IPS-NIHi11 (cell line): ENCODE measurements around the gene KISS1R.

ENCODE experiments used
- DNase-seq: peaks from one replicate; pipeline ENCODE4 v3.0.0; 2012; ENCODE audit warnings: mixed read lengths, low spot score

Gene KISS1R

GRCh38 chr19:938233-938923 is 21.2 kb downstream of the KISS1R start:
- no peak for DNase-seq

- DNase-seq = no peak
Observed at GRCh38 chr19:939439-939838, 22.3 kb downstream of the KISS1R start.

GRCh38 chr19:939922-940321 is 22.8 kb downstream of the KISS1R start:
- DNase-seq = no peak

- DNase-seq = no peak
Observed at GRCh38 chr19:940591-941291, 23.6 kb downstream of the KISS1R start.

- DNase-seq = no peak
Observed at GRCh38 chr19:941292-942132, 24.4 kb downstream of the KISS1R start.

- DNase-seq = no peak
Observed at GRCh38 chr19:942133-942645, 25.1 kb downstream of the KISS1R start.

GRCh38 chr19:943551-944170 is 26.5 kb downstream of the KISS1R start:
- no peak for DNase-seq

- no peak for DNase-seq
Observed at GRCh38 chr19:944171-944567, 27.0 kb downstream of the KISS1R start.

GRCh38 chr19:944663-945241 is 27.6 kb downstream of the KISS1R start:
- no peak for DNase-seq

GRCh38 chr19:945401-946252 is 28.5 kb downstream of the KISS1R start:
- DNase-seq = no peak

GRCh38 chr19:947090-947706 is 30.1 kb downstream of the KISS1R start:
- DNase-seq = no peak

GRCh38 chr19:947707-948539 is 30.8 kb downstream of the KISS1R start:
- no peak for DNase-seq

GRCh38 chr19:948842-949496 is 31.8 kb downstream of the KISS1R start:
- DNase-seq = no peak

- no peak for DNase-seq
Observed at GRCh38 chr19:950352-951066, 33.4 kb downstream of the KISS1R start.

GRCh38 chr19:952049-952679 is 35.0 kb downstream of the KISS1R start:
- DNase-seq = no peak

GRCh38 chr19:952680-953444 is 35.7 kb downstream of the KISS1R start:
- peak; percentile 65 for DNase-seq
